GM18508 (cell line): ENCODE data around the gene CXCL8.
"Not testable (repeated sequence)": the region's sequence is repeated elsewhere in the genome, so short reads cannot be mapped to it uniquely, and the experiment has no call there.

ENCODE experiments used
- ATAC-seq: cut with Tn5 transposase; IDR thresholded peaks from one replicate; pipeline ENCODE4 v1.9.1; 2021; ENCODE audit warnings: moderate number of reproducible peaks; ENCODE audit not compliant: insufficient read depth, unreplicated experiment

CXCL8 gene

GRCh38 chr4:73740353-73740778, at the start of gene CXCL8:
Gene CXCL8 (plus strand): TSS chr4:73740569. CDS start chr4:73740659, 90 bp downstream.
- ATAC-seq = no peak

- not testable (repeated sequence) for ATAC-seq
Observed at GRCh38 chr4:73691201-73691600, 49.2 kb upstream of the CXCL8 start.

- ATAC-seq = no peak
Observed at GRCh38 chr4:73691759-73692158, 48.6 kb upstream of the CXCL8 start.

- no peak for ATAC-seq
Observed at GRCh38 chr4:73692254-73692653, 48.1 kb upstream of the CXCL8 start.

GRCh38 chr4:73692701-73693100, 47.7 kb upstream of the CXCL8 start:
- ATAC-seq = no peak

GRCh38 chr4:73693811-73694210, 46.6 kb upstream of the CXCL8 start:
- no peak for ATAC-seq

GRCh38 chr4:73698217-73698616, 42.2 kb upstream of the CXCL8 start:
- ATAC-seq = no peak

- no peak for ATAC-seq
Observed at GRCh38 chr4:73701116-73701515, 39.3 kb upstream of the CXCL8 start.

GRCh38 chr4:73702796-73703287, 37.5 kb upstream of the CXCL8 start:
- ATAC-seq = no peak

GRCh38 chr4:73703320-73703719, 37.0 kb upstream of the CXCL8 start:
- no peak for ATAC-seq

GRCh38 chr4:73704314-73705055, 35.9 kb upstream of the CXCL8 start:
- ATAC-seq = no peak

- ATAC-seq = no peak
Observed at GRCh38 chr4:73705056-73705432, 35.3 kb upstream of the CXCL8 start.

- ATAC-seq = no peak
Observed at GRCh38 chr4:73705721-73706120, 34.6 kb upstream of the CXCL8 start.

- ATAC-seq = no peak
Observed at GRCh38 chr4:73706811-73707210, 33.6 kb upstream of the CXCL8 start.

GRCh38 chr4:73707269-73707875, 33.0 kb upstream of the CXCL8 start:
- no peak for ATAC-seq

GRCh38 chr4:73707918-73708577, 32.3 kb upstream of the CXCL8 start:
- no peak for ATAC-seq

GRCh38 chr4:73709451-73710033, 30.8 kb upstream of the CXCL8 start:
- no peak for ATAC-seq

- ATAC-seq = no peak
Observed at GRCh38 chr4:73710094-73710493, 30.3 kb upstream of the CXCL8 start.

GRCh38 chr4:73711989-73712388, 28.4 kb upstream of the CXCL8 start:
- ATAC-seq = no peak

GRCh38 chr4:73713650-73714049, 26.7 kb upstream of the CXCL8 start:
- no peak for ATAC-seq

- no peak for ATAC-seq
Observed at GRCh38 chr4:73714647-73715046, 25.7 kb upstream of the CXCL8 start.
